GM21367 (cell line): ENCODE data around the gene HOXA6.

Source experiments
- ATAC-seq: cut with Tn5 transposase; IDR thresholded peaks from one replicate; pipeline ENCODE4 v1.9.1; 2021; ENCODE audit not compliant: unreplicated experiment

HOXA6 gene

DNA sequence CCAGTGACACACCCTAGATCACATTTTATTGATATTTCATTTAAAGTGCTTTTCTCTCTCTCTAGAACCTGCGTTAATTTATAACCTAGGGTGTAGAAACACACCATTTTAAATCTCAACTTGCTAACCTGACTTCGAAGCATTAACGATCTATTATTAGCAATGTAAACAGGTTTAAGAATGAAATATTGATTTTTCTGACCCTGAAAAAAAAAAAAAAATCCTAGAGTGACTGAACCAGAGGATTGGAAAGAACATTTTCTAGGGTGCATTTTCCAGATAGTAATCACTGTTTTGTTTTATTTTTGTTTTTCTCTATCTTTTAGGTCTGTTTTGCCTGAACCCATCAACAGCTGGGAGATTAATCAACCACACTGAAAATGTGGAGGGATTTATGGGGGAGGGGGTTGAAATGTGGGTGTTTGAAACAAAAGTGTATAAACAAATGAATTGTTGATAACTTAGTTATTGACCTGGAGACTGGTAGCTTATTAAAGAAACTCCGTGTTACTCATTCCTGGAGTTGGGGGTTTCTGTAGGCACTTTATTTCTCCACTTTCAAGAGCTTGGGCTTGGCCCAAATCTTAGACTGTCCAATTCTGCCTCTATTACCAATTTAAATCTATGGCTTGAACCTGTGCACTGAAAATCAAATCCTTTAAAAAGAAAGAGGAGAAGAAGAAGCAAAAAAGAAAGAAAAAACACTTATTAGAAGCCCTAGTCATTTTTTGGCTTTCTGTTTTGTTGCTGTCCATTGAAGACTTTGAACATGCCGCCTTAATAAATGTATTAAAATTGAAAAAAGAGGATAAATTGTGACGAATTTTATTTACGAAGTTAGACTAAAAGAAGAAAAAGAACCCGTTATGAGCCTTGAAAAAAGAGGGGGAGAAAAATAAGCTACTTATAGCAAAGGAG lies 47.9 kb downstream of the HOXA6 start:
- ATAC-seq, result no peak

GRCh38 chr7:27098578-27099451 lies 48.8 kb downstream of the HOXA6 start:
- ATAC-seq, result no peak

DNA sequence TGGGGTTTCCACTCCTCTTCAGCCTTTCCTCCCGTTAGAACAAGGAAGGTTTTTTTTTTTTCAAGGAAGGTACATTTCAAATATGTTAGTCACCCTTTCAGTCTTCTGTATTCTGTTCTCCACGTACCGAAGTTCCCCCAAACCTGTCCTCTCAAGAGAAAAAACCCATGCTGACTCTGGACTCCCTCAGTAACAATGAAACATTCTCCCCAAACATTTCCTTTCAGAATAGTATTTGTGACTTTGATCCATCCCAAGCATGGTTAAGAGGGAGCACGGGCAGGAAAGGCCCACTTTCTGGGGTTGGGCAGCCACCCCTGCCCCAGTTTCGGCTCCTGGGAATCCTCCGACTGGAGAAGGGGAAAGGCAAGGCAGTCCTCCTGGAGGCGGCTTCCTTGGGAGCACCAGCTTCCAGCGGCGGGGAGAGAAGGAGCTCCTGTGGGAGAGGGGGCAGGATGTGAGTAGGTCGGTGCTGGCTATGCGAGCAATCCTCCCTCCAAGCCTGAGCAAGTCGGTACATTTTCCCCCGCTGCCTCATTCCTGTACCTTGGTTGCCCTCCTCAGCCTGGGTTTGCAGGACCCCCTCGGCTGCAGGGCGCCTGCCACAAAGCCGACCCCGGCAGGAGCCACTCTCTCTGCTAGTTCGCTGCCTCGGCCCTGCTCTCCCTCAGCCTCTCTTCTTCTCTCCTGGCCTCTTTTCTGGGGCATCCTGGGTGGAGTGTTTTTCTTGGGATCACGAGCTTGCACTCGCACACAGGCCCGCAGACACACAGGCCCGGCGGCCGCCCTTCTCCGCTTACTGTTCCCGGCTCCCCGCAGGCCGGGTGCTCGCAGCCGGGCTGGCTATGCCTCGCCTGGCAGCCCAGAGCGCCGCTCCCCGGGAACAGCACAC lies 49.6 kb downstream of the HOXA6 start:
- no peak for ATAC-seq

DNA sequence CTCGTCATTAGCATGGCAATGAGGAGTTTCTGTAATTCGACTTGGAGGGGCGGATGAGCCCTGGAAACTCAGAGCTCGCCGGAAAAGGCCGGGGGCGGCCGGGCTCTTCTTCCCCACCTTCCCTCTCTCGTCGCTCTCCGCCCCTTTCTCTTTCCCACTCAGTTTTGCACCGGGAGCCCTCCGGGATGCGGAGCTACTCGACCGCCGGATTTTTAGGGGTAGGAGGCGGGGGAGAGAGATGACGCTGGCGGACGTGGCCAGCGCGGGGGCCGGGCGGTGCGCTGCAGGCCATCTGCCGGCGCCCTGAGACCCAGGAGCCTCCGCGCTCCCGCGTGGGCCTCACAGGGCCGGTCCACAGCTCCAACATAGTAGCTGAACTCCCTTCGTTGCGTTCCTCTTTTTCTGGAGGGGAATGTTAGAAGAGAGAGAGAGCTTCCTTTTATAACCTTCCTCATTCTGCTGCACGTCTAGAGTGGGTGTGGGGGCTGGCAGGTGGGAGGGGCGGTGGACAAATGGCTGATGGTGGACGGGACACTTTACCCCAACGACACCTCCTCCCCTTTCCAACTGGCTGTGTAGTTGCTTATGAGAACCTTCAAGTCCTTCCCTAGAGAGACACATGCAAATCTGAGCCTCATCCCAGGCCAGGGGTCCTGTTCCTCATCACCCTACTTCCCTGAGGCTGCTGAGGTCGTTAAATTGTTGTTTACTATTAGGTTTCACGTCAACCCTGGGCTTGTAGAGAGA lies 50.6 kb downstream of the HOXA6 start:
- no peak for ATAC-seq

DNA sequence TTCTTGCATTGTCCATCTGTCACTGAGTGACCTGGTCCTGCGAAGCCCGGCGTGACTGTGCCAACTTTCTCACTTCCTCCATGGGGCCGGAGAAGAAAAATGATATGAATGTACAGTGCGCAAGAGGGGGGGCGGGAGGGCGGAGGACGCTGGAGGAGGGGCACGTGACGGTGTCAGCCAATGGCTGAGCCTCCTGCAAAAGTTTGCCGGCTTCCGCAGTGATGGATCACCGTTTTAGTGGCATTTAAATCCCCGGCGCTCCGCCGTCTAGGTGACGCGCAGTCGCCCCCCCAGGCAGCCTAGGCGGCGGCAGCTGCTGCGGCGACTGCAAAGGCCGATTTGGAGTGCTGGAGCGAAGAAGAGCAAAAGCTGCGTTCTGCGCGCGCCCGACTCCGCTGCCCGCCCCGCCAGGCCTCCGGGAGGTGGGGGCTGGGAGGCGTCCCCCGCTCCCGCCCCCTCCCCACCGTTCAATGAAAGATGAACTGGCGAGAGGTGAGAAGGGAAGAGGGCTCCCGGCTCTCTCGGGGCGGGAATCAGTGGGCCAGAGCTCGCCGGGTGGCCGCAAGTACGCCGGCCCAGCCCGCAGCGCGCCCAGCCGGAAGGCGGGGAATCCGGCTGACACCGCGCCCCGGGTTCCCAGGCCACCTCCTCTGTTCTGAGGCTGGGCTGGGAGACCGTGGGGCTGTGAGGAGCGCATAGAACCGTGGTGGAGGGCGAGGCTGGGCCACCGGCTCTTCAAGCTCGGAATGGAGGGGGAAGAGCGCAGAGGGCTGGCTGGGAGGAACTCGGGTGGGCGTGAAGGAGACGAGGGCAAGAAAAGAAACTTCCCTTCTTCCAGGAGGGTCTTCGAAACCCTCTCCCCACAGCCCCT lies 51.4 kb downstream of the HOXA6 start, which contains the start of gene HOXA1:
Gene HOXA1 (minus strand): TSS at position 104 of the 871 bp plus-strand sequence. CDS start 88 bp downstream, at position 16.
- ATAC-seq, result peak; percentile 81
